Loucy (cell line): ENCODE results near the gene ACTA2.

Experiments used
- H2AFZ ChIP-seq: fragments of 200-600 bp; sonication (generic); 2 replicates; pipeline ENCODE4 v1.6.0; 2016; ENCODE audit warnings: antibody characterized with exemption, mild to moderate bottlenecking, low read length, moderate library complexity
- H3F3A ChIP-seq: fragments of 200-600 bp; 2 replicates; pipeline ENCODE4 v1.6.0; 2016; ENCODE audit warnings: antibody characterized with exemption, low read depth, mild to moderate bottlenecking
- H3K27me3 ChIP-seq: fragments of 200-600 bp; sonication (generic); 2 replicates; pipeline ENCODE4 v1.6.1; 2014; ENCODE audit warnings: low read length, mild to moderate bottlenecking; ENCODE audit not compliant: insufficient read depth, poor library complexity, severe bottlenecking
- H3K36me3 ChIP-seq: fragments of 200-600 bp; sonication (generic); 2 replicates; pipeline ENCODE4 v1.6.1; 2016; ENCODE audit warnings: low read length; ENCODE audit not compliant: insufficient read depth
- H3K4me1 ChIP-seq: fragments of 200-600 bp; sonication (generic); 2 replicates; pipeline ENCODE4 v1.5.1; 2014; ENCODE audit warnings: low read length, mild to moderate bottlenecking; ENCODE audit not compliant: insufficient read depth, poor library complexity, severe bottlenecking
- H3K4me2 ChIP-seq: fragments of 200-600 bp; sonication (generic); 2 replicates; pipeline ENCODE4 v1.6.0; 2014; ENCODE audit warnings: antibody characterized with exemption, low read length, low read depth, mild to moderate bottlenecking; ENCODE audit not compliant: poor library complexity, severe bottlenecking
- H3K4me3 ChIP-seq: fragments of 200-600 bp; sonication (generic); 2 replicates; pipeline ENCODE4 v1.5.1; 2014; ENCODE audit warnings: low read length, mild to moderate bottlenecking, mixed read lengths; ENCODE audit not compliant: poor library complexity, severe bottlenecking
- H3K79me2 ChIP-seq: fragments of 200-600 bp; sonication (generic); 2 replicates; pipeline ENCODE4 v1.6.1; 2014; ENCODE audit warnings: low read length; ENCODE audit not compliant: insufficient read depth
- H3K9ac ChIP-seq: fragments of 200-600 bp; sonication (generic); 2 replicates; pipeline ENCODE4 v1.6.0; 2014; ENCODE audit warnings: mild to moderate bottlenecking, low read depth, low read length, moderate library complexity; ENCODE audit not compliant: poor library complexity, severe bottlenecking
- H3K9me2 ChIP-seq: fragments of 200-600 bp; sonication (generic); replicated peaks from 2 replicates; pipeline ENCODE4 v1.6.1; 2016; ENCODE audit warnings: low read depth, low read length, mixed read lengths
- H3K9me3 ChIP-seq: fragments of 200-600 bp; sonication (generic); 2 replicates; pipeline ENCODE4 v1.6.1; 2014; ENCODE audit warnings: mild to moderate bottlenecking, antibody characterized with exemption, low read length, low read depth; ENCODE audit not compliant: insufficient read depth
- H4K20me1 ChIP-seq: fragments of 200-600 bp; sonication (generic); 2 replicates; pipeline ENCODE4 v1.6.0; 2014; ENCODE audit warnings: antibody characterized with exemption, low read length, mild to moderate bottlenecking; ENCODE audit not compliant: insufficient read depth, poor library complexity, severe bottlenecking
- EZH2phosphoT487 ChIP-seq: fragments of 200-600 bp; IDR thresholded peaks from 2 replicates; pipeline ENCODE4 v1.6.1; 2018; ENCODE audit warnings: antibody characterized with exemption, mild to moderate bottlenecking, moderate library complexity, borderline replicate concordance
- TF ChIP-seq, protein P1 (sequence below): fragments of 200-600 bp; sonication (generic); conservative IDR thresholded peaks from 2 replicates; pipeline ENCODE4 v1.5.1; 2014; ENCODE audit warnings: mild to moderate bottlenecking, antibody characterized with exemption, low read length

The ACTA2 gene

DNA sequence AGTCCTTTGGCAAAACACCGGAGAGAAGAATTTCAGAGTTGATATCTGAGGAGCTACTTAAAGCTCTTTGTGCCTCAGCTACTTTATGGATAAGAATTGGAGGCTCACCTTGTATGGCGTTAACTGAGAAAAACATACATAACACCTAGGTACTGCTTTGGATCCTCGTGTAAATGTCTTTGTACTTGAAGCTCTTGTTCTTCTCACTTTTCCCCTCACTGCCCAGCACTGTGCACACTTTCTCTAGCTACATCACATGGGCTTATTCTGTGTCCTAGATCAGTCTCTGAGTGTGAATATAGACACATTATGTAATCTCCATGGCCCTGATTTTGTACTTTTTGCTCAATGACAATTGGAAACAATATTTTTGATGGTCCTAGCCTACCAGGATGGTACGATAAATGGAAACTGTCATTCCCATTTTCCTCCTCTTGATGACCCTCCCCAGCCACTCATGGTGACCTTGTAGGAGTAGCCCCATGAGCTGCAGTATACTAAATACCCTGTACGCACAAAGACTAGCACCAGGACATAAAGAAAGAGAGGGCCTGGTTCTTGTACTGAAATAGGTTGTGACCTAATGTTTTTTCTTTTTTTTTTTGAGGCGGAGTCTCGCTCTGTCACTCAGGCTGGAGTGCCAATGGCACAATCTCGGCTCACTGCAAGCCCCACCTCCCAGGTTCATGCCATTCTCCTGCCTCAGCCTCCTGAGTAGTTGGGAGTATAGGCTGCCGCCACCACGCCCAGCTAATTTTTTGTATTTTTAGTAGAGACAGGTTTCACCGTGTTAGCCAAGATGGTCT, 50.4 kb downstream of the ACTA2 start:
- peaks cover 41% of the 10 kb centered on the region for H4K20me1 ChIP-seq
- no peak for TF ChIP-seq EZH2phosphoT487
- TF ChIP-seq, protein P1, sequence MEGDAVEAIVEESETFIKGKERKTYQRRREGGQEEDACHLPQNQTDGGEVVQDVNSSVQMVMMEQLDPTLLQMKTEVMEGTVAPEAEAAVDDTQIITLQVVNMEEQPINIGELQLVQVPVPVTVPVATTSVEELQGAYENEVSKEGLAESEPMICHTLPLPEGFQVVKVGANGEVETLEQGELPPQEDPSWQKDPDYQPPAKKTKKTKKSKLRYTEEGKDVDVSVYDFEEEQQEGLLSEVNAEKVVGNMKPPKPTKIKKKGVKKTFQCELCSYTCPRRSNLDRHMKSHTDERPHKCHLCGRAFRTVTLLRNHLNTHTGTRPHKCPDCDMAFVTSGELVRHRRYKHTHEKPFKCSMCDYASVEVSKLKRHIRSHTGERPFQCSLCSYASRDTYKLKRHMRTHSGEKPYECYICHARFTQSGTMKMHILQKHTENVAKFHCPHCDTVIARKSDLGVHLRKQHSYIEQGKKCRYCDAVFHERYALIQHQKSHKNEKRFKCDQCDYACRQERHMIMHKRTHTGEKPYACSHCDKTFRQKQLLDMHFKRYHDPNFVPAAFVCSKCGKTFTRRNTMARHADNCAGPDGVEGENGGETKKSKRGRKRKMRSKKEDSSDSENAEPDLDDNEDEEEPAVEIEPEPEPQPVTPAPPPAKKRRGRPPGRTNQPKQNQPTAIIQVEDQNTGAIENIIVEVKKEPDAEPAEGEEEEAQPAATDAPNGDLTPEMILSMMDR, result no peak
- no peak overlapping the region for H3K9ac ChIP-seq
- no peaks in the 10 kb centered on the region for H3K9me2 ChIP-seq
- H3K9me3 ChIP-seq, result no peaks in the 10 kb centered on the region
- peaks cover 16% of the 10 kb centered on the region for H3K4me1 ChIP-seq
- H3K79me2 ChIP-seq, result peaks cover 35% of the 10 kb centered on the region
- H3K4me3 ChIP-seq, result no peak overlapping the region
- no peak overlapping the region for H3K4me2 ChIP-seq
- H3F3A ChIP-seq, result 0 out of 2 replicates have a peak, but pooled peaks cover 4% of the 10 kb centered on the region
- H2AFZ ChIP-seq, result no peak overlapping the region
- peaks cover 81% of the 10 kb centered on the region for H3K36me3 ChIP-seq
- H3K27me3 ChIP-seq, result no peaks in the 10 kb centered on the region

DNA sequence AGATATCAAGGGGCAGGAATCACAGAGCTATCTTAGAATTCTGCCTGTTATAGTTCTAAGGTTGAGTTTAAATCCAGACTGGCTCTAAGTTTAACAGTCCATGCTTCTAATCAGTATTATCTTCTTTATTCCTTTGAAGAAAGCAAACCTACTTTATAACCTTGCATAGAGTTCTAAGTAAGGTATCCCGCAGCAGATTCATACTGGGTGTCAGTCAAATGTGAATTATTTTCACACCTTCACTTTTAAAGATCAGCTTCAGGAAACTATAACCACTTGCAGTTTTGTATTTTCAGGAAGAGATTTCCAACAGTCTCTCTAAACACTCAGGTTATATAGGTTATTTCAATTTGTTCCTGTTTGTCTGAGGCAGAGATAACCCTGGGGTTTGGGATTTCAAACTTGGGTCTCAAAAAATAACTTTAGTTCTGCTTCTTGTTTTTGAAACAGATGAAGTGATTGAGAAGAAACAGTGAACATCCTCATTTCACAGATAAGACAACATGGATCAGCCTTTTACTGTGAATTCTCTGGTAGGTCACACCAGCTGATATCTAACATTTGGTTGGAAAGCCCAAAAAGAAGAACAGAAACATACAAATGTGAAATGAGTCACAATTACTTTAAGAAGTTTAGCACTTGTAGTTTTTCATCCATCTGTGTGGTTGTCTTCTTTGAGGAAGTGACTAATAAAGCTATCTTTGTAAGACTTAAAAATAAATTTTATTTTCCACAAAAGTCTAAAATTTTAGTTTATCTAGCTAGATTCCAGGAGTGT, 51.2 kb downstream of the ACTA2 start:
- H3K9me2 ChIP-seq, result no peaks in the 10 kb centered on the region
- TF ChIP-seq, protein P1, result no peak
- no peak for TF ChIP-seq EZH2phosphoT487
- no peak overlapping the region for H3K9ac ChIP-seq
- peaks cover 73% of the 10 kb centered on the region for H3K36me3 ChIP-seq
- H3K79me2 ChIP-seq, result peaks cover 41% of the 10 kb centered on the region
- peaks cover 24% of the 10 kb centered on the region for H3K4me1 ChIP-seq
- no peak overlapping the region for H3K4me3 ChIP-seq
- no peak overlapping the region for H2AFZ ChIP-seq
- 0 out of 2 replicates have a peak, but pooled peaks cover 4% of the 10 kb centered on the region for H3F3A ChIP-seq
- H4K20me1 ChIP-seq, result peaks cover 46% of the 10 kb centered on the region
- no peaks in the 10 kb centered on the region for H3K9me3 ChIP-seq
- H3K4me2 ChIP-seq, result no peak overlapping the region
- no peaks in the 10 kb centered on the region for H3K27me3 ChIP-seq

DNA sequence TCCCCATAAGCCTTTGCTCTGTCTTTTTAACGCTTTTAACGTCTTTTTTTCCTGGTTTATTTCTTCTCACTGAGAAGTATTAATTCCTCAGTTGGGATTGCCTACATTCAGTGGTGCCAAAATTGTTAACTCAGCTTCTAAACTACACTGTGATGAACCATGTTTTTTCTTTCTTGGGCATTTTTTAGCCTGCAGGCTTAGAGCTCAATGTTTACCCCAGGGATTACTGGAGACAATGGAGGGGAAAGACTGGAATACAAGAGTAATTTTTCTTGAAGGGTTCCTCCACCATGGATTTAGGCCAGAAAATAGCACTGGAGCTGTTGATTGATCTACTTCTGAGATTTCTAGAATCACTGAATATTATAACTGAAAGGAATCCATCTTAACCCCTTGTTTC, 52.7 kb downstream of the ACTA2 start:
- Histone ChIP-seq H3K9me3 (no peaks in the 10 kb centered on the region), H3K36me3 (peaks cover 67% of the 10 kb centered on the region), H3K79me2 (peaks cover 54% of the 10 kb centered on the region), H3K9me2 (no peaks in the 10 kb centered on the region), H3F3A (0 out of 2 replicates have a peak, but pooled peaks cover 4% of the 10 kb centered on the region), H3K4me1 (peaks cover 32% of the 10 kb centered on the region), H3K4me3 (no peak overlapping the region), H3K4me2 (no peak overlapping the region), H2AFZ (no peak overlapping the region), H3K9ac (no peak overlapping the region), H4K20me1 (peaks cover 57% of the 10 kb centered on the region), H3K27me3 (no peaks in the 10 kb centered on the region)
- TF ChIP-seq, protein P1, result no peak
- no peak for TF ChIP-seq EZH2phosphoT487
